A549 (cell line): ENCODE data around the gene MXRA7.

Experiments used
- CTCF ChIP-seq: fragments of >200 bp; sonication (Bioruptor Twin); formaldehyde crosslinking; IDR thresholded peaks from 3 replicates; pipeline ENCODE4 v1.5.1; 2016
- EHMT2 ChIP-seq: fragments of 200-600 bp; sonication (generic); IDR thresholded peaks from 2 replicates; pipeline ENCODE4 v1.6.1; 2016; ENCODE audit warnings: antibody characterized with exemption, low read depth, mild to moderate bottlenecking, moderate library complexity
- HMGXB4 ChIP-seq: fragments of 250-450 bp; sonication (Bioruptor Pico); IDR thresholded peaks from 2 replicates; pipeline ENCODE4 v1.5.0; 2021; ENCODE audit warnings: mild to moderate bottlenecking, moderate library complexity, borderline replicate concordance
- MAX ChIP-seq: IDR thresholded peaks from 2 replicates; pipeline ENCODE4 v1.6.1; 2012
- MYC ChIP-seq: IDR thresholded peaks from 2 replicates; pipeline ENCODE4 v1.6.1; 2012; ENCODE audit warnings: mild to moderate bottlenecking, inconsistent platforms, low read length, improper control_type of control experiment, borderline replicate concordance
- PBX3 ChIP-seq: IDR thresholded peaks from 2 replicates; pipeline ENCODE4 v1.6.1; 2012
- ZNF302 ChIP-seq: fragments of 250-450 bp; sonication (Bioruptor Pico); IDR thresholded peaks from 2 replicates; pipeline ENCODE4 v1.9.0; 2021; ENCODE audit warnings: inconsistent platforms, mild to moderate bottlenecking, moderate library complexity

- TF ChIP-seq CTCF: no peak
- TF ChIP-seq HMGXB4: no peak
- TF ChIP-seq EHMT2: no peak
- no peak for TF ChIP-seq MAX
- no peak for TF ChIP-seq PBX3
- TF ChIP-seq MYC: no peak
- no peak for TF ChIP-seq ZNF302
These were observed 67.8 kb downstream of the MXRA7 start for GRCh38 chr17:76642994-76643393.
